HG02938 (cell line): ENCODE measurements around the gene ALKBH5.
"Not testable (repeated sequence)": the region's sequence is repeated elsewhere in the genome, so short reads cannot be mapped to it uniquely, and the experiment has no call there.

Source experiments
- ATAC-seq: cut with Tn5 transposase; IDR thresholded peaks from one replicate; pipeline ENCODE4 v1.9.1; 2021; ENCODE audit warnings: mild to moderate bottlenecking, moderate library complexity; ENCODE audit not compliant: unreplicated experiment

Gene ALKBH5

DNA sequence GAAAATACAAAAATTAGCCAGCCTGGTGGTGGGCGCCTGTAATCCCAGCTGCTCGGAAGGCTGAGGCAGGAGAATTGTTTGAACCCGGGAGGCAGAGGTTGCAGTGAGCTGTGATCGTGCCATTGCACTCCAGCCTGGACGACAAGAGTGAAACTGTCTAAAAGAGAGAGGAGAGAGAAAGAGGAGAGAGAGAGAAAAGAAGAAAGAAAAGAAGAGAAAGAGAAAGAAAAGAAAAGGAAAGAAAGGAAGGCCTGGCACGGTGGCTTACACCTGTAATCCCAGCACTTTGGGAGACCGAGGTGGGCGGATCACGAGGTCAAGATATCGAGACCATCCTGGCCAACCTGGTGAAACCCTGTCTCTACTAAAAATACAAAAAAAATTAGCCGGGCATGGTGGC lies 33.3 kb downstream of the ALKBH5 start:
- ATAC-seq: not testable (repeated sequence)

DNA sequence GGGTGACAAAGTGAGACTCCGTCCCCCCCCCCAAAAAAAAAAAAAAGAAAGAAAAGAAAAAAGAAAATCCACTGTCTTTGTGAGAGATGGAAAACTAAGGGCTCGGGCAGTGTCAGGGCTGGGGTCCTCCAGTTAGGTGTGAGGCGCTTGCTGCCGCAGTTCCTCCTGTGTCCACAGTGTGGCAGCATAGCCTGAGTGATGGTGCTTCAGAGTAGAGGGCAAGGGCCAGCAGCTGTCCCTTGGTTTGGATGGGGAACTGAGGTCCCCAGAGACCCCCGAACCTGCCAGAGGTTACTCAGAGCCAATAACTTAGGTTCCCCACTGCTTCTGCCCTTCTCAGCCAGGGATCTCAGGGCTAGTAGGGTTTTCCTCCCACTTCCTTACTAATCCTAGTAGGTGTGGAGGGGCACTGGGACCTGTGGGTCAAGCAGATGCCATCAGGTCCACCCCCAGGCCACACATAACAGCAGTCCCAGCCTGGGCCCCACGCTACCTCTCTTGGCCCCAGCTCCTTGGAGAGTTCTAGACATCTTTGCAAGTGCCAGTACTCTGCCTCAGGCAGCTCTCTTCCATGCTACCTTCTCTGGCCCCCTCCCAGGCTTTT lies 33.9 kb downstream of the ALKBH5 start:
- no peak for ATAC-seq

DNA sequence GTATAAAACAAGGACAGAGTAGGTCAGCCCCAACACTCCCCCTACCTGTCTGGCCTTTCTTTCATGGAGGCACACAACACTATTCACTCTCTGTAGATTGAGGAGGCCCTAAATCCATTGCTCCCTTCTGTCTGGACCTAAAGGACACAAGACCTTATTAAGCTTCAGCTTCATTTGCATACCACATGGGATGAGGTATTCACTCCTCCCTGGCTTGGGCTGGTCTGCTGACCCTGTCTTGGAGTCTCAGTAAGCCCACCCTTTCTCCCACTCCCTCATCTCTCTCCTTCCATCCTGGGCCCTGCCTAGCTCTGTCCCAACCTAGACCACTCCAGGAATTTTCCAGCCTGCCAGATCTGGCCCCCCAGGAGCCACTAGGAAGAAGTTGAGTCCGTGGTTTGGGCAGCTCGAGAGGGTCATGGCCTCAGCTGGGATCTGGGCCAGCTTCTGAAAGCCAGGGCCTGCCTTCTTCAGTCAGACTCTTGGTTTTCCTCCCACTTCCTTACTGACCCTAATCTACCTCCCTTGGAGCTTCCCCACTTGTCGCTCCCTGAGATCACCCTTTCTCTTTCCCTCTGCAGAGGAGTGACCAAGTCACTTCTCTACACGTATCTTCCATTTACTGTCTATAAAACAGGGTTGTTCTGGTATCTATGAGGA lies 35.3 kb downstream of the ALKBH5 start:
- ATAC-seq: no peak

DNA sequence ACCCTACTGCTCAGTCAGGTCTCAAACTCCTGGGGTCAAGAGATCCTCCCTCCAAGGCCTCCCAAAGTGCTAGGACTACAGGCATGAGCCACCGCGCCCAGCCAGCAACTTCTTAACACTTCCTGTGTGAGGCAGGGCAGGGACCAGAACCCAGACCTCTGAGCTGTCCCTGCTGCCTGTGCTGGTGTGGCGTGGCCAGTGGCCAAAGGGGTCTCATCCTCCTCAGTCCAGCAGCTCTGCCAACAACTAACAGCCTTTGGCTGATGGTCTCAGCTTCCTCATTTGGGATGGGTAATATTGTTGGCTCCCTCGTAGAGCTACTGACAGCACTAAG lies 40.4 kb downstream of the ALKBH5 start:
- ATAC-seq: no peak

DNA sequence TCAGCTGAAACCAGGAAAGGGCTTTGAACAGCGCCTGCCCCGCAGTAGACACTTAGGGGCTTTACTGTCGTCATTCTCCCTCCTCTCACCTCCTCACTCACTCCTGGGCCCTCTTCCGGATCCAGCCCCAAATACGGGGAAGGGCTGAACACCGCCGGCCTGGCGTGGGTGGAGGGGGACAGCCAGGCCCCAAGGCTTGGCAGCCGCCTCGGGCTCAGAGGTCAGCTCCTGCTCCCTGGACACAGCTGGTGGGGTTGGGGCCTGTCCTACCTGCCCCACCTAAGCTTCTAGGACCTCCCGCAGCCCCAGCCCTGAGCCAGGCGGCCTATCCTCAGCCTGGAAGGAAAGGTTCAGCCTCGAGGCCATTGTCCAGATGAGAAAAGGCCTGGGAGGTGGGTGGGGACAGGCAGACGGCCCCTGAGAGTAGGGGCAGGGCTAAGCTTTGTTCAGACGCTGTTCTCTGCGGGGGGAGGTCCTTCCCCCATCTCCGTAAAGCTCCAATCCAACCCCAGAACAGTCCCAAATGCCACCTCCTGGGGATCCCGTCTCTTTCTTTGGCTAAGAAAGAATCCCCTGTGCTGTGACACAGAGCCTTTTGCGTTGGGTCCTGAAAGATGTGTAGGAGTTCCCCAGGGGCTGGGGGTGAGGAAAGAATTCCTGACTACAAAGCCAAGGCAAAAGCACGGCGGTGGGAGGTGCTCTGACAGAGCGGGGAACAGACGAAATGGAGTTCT lies 40.9 kb downstream of the ALKBH5 start:
- ATAC-seq: no peak

DNA sequence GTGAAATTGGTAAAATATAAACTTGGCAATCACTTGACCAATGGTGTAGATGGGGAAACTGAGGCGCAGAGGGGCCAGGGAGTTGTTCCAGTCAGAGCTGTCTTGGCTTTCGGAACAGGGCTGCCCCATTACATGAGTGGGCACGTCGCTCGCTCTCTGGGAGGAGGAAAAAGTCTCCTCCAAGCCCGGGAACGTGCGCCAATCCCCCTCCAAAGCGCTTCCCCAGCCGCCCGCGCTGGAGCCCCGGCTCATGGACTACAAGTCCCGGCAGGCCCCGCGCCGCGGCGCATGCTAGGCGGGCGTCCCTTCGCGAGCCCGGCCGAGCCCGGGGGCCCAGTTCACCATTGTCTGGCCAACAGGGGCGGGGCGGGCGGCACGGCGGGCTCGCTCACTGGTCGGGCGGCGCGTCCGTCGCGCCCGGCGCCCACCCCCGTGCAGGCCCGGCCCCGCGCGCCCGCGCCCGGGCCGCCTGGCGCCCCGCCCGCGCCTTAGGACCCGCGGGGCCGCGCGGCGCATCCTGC lies 41.6 kb downstream of the ALKBH5 start, which contains the start of gene LLGL1:
TSS of gene LLGL1 (plus strand) at position 515 of the 521 bp plus-strand sequence. CDS start 48 bp downstream, outside the sequence.
- ATAC-seq: no peak

DNA sequence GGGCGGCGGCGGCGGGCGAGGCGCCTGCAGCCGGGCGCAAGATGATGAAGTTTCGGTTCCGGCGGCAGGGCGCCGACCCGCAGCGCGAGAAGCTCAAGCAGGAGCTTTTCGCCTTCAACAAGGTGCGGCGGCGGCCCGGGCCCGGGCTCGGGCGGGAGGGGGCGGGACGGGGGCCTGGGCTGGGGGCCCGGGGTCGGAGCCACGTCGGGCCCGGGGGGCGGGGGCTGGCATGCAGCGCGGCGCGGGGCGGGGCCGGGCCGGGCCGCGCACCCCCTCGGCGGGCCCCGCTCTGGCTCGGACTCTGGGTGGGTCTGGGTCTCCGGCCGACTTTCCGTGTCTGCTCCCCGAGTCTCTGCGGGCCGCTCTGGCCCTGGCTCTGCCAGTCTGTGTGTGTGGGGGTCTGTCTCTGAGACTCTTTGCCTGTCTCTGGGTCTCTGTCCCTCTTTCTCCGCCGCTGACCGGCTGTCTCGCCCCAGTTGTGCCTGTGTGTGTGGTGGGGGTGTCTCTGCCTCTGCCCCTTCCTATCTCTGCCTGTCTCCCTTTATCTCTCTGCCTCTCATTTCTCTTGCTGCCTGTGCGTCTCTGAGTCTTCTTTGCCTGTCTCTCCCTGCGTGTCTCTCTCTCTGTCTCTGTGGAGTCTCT lies 42.1 kb downstream of the ALKBH5 start:
- ATAC-seq: no peak

DNA sequence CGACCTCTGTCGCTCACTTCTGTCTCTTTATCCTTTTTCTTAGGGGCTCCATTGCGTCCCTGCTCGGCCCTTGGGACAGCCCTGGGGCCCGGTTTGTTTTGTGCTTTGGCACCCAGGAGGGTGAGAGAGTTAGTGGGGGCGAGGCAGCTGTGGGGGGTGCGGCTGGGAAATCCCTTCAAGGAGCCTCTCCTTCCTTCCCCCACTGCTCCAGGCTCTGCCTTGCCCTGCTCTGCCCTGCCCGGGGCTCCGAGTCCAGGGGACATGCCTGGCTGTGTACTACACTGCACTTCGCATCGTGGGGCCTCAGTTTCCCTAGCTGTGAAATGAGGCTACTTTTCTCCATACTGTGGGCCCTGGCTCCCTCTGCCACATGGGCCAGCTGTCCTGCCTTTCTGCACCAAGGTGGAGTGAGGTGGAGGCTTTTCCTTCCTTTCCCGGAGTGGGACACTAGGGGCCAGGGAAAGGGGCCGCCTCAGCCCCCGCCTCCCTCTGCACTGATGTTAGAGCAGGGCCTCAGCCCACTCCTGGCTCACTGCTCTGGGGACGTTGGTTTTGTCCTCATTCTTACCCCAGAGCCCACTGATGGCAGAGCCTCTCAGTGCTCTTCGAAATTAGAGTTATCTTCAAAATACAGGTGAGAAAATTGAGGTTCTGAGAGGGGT lies 42.8 kb downstream of the ALKBH5 start:
- no peak for ATAC-seq

DNA sequence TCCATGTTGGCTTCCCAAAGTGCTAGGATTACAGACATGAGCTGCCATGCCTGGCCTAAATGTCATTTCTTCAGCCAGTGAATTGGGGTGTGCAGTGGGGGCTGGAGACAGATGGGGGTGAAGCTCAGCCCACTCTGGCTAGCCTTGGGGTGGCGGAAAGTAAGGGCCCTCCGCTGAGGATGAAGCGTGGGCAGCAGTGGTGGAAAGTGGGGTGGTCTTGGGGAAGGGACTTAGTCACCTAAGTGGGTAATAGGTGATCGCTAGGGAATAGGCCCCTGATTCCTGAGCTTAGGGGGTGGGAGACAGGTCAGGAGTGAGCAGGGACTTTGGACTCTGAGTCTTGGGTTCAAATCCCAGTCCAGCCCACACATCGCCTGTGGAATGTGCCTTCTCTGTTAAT lies 44.0 kb downstream of the ALKBH5 start:
- ATAC-seq: no peak

DNA sequence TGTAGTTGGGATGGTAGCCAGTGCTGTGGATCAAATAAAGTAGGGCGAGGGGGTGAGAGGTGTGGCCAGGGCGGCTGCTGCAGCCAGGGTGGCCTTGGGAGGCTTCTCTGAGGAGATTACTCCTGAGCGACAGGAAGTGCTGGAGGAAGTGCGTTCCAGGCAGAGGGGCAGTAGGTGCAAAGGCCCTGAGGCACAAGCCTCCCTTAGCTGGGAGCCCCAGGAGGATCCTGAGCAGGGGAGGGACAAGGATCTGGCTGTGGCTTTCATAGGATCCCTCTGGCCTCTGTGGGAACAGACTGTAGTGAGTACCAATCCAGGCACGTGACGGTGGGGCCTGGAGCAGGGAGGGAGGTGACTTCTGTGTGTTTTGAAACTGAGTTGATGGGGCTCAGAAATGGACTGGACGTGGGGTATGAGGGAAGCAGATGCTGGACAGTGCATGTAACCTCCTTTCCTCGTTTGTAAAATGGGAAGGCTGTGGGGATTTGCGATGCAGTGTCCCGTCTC lies 44.6 kb downstream of the ALKBH5 start:
- ATAC-seq: no peak

DNA sequence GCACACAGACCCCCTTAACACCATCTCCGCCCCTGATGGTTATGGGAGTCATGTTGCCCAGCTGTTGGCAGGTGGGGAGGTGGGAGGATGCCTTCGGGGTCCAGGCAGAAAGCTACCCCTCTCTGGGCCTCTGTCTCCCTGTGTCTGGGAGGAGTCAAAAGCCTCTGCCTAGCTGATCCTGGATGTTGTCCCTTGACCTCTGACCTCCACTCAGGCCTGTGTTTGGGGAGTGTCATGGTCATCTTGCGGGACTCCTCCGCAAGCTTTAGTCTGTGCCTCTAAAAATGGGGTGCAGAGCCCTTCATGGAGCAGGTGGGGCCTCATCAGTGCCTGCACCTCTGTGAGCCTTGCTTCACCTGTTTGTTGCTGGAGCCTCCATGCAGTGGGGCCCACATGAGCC lies 45.6 kb downstream of the ALKBH5 start:
- ATAC-seq: no peak

DNA sequence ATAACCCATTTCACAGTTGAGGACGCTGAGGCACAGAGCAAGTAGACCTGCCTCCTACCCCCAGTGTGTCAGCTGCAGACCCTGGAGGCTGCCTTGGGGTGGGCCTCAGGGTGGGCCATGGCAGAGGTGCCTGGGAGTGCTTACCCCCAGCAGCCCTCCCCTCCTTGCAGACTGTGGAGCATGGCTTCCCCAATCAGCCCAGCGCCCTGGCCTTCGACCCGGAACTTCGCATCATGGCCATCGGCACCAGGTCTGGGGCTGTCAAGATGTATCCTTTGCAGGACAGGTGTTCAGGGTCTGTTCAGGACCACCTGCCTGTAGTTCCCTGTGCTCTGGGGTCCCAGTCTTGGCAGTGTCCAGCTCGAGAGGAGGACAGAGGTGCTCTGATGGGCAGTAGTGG lies 46.1 kb downstream of the ALKBH5 start:
- ATAC-seq: no peak

DNA sequence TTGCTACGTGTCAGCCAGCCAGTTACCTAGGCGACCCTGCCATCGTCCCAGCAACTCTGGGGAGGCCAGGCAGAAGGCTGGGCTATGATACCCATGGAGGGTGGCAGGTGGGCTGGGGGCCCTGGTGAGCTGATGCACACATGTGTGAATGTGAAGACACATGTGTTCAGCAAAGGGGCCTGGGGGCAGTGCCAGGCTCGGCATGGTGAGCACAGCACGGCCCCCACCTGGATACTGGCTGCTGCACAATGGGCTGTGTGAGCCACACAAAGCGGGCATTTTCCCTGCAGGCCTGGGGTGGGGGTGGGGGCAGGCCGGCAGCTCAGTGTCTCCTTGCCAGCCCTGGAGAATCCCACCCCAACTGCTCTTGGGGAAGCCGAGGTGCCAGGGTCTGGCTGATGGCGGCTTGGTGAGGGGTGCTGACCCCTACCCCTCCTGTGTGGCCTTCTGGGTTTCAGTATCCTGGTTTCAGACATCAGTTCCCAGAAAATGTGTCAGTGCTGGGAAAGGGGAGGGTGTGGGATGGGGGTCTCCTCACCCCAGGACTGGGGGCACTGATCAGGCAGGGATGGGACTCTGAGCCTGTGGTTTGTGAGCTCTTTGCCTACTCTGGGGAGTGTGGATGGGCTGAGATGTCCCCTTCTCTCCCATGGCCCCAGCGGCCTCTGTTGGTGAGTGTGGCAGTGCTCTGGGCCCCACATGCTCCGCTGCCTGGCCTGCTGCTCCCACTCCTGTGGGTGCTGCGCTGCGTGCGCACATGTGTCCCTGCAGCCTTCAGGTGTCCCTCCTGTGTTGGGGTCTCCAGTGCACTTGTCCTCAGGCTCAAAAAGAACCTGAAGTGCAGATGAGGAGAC lies 46.9 kb downstream of the ALKBH5 start:
- ATAC-seq: no peak

DNA sequence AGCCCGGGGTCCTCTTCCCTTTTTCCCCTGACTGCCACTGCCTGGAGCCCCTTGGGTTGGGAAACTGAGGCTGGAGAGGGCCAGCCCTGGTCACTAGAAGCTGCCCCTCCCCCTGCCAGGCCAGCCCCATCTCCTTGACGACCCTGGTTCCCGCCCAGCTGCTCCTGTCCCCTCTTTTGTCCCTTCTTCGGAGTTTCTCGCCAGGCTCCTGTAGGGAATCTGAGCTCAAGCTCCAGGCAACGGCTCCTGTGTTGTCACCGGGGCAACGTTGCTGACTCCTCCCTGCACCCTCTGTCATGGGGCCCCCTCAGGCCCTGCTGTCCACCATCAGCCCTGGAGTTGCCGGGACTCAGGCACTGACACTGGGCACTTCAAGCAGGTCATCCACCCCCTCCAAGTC lies 47.5 kb downstream of the ALKBH5 start:
- no peak for ATAC-seq

DNA sequence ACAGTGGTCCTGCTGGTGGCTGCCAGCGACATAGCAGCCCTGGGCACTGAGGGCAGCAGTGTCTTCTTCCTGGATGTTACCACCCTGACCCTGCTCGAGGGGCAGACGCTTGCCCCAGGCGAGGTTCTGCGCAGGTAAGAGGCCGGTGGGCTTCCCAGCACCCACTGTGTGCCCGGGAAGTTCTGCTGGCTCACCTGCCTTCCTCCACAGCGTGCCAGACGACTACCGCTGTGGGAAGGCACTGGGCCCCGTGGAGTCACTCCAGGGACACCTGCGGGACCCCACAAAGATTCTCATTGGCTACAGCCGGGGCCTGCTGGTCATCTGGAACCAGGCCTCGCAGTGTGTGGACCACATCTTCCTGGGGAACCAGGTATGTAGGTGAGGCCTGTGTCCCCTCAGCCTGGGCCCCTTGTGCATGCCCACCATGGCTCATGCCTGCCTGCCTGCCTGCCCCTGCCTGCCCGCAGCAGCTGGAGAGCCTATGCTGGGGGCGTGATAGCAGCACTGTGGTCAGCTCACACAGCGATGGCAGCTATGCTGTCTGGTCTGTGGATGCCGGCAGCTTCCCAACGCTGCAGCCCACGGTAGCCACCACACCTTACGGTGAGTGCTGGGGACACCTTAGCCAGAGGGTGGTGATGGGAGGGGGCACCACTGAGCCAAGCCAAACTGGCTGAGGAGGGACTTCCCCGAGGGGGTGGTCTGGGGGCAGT lies 50.3 kb downstream of the ALKBH5 start:
- no peak for ATAC-seq

DNA sequence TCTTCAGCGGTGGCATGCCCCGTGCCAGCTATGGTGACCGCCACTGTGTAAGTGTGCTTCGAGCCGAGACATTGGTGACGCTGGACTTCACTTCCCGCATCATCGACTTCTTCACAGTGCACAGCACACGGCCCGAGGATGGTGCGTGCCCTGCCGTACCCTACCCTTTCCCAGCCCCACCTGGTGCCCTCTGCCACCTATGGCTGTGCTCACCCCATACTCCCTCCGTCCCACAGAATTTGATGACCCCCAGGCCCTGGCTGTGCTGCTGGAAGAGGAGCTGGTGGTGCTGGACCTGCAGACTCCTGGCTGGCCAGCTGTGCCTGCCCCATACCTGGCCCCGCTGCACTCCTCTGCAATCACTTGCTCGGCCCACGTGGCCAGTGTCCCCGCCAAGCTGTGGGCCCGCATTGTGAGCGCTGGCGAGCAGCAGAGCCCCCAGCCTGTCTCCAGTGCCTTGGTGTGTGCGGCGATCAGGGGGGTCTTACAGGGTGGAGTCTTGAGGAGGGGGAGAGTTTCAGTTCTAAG lies 51.3 kb downstream of the ALKBH5 start:
- no peak for ATAC-seq

DNA sequence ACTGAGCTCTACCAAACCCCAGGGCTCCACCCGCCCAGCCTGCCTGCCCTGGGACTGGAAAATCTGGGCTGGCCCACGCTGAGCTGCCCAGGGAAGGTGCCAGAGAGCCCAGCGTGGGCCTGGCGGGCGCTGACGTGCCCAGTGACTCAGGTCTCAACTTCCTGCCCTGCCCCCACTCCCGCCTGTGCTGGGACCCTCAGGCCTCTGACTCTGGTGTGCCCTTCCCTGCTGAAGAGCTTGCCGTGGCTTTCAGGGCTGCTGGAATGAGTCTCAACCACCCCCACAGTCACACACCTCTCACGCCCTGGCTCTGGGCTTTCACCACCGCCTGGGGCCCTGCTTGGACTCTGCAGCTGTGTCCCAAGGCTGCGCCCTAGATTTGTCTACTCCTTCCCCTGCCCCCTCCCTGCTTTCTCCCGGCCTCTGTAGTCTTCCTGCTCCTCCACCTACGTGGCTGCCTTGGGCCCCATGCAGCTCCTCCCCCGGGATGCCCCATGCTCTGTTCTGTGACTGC lies 52.2 kb downstream of the ALKBH5 start:
- ATAC-seq: no peak

DNA sequence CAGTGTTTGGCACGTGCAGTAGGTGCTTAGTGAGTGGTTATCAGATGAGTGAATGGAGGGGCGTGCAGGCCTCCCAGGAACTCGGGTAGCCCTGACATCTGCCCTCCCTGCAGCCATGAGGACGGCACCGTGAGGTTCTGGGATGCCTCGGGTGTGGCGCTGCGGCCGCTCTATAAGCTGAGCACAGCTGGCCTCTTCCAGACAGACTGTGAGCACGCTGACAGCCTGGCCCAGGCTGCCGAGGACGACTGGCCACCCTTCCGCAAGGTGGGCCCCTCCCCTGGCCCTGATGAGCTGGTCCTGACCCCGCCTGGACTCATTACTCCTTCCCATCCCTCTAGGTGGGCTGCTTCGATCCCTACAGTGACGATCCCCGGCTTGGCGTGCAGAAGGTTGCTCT lies 52.9 kb downstream of the ALKBH5 start:
- ATAC-seq: no peak

DNA sequence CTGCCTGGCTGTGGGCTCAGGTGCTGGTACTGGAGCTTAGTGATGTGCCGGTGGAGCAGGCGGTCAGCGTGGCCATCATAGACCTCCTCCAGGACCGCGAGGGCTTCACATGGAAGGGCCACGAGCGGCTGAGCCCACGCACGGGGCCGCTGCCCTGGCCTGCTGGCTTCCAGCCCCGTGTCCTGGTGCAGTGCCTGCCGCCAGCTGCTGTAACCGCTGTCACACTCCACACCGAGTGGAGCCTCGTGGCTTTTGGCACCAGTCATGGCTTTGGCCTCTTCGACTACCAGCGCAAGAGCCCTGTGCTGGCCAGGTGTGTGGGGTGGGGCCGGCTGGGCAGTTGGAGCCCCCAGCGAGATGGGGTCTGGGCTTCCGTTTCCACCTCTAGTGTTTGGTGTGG lies 53.8 kb downstream of the ALKBH5 start:
- ATAC-seq: no peak
